VCaP (cell line): ENCODE measurements around the gene MRPL40.

ENCODE experiments used
- H3K27ac ChIP-seq: fragments of 450-650 bp; 2 replicates; pipeline ENCODE4 v1.5.1; 2017
- CTCF ChIP-seq: fragments of 450-650 bp; conservative IDR thresholded peaks from 2 replicates; pipeline ENCODE4 v1.5.1; 2017; ENCODE audit warnings: mild to moderate bottlenecking, moderate library complexity

The MRPL40 gene

DNA sequence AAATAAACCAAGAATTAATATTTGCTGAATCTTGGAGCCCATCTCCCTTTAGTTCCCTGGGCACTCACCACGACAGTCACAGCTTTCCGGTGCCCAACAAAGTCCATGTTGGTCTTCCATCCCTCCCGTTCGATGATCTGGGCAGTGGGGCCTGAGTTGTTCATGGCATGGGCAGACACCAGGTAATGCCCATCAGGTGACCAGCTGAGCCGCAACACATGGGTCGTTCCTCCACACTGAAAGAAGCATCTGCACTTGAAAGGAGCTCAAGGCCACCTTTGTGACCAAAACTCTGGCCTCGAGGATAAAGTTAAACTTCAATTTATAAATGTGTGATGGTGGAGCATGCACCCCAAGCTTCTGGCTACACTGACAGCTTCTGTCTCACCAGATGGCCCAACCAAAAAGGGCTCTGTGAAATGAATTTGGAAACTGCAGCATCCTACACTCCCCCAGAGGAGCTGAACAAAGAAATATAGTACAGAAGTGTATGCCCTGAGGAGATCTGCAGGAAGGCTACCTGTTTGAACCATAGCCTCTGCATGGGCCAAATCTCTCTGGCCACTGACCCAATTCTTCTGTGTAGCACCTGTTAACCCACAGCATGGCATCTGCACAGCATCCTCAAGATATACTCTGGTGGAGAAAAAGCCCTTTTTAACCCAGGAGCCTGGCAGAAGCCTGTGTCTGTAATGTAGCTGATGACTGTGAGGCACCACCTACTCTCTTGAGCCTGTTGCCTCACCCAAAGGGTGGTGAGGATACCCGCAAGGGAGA, 37.9 kb upstream of the MRPL40 start:
- H3K27ac ChIP-seq = no peak overlapping the region
- no peak for TF ChIP-seq CTCF

GRCh38 chr22:19395276-19395675, 37.1 kb upstream of the MRPL40 start:
- TF ChIP-seq CTCF = no peak
- H3K27ac ChIP-seq = no peak overlapping the region

DNA sequence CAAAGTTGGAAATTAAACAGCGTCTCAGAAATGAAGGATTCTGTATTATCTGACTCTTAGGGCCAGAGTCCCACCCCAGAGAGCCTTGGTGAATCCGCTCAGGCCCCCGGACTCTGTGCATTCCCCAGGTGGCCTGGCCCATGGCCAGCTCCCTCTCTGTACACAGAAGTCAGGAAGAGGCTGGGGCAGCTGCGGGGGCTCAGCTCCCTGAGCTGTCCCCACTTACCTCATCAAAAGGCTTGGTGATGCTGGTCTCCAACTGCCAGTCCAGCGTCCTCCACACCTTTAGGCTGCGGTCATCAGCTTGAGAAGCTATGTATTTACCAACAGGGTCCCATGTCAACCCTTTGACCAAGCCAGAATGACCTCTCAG, 35.8 kb upstream of the MRPL40 start:
- H3K27ac ChIP-seq = no peak overlapping the region
- TF ChIP-seq CTCF = no peak

DNA sequence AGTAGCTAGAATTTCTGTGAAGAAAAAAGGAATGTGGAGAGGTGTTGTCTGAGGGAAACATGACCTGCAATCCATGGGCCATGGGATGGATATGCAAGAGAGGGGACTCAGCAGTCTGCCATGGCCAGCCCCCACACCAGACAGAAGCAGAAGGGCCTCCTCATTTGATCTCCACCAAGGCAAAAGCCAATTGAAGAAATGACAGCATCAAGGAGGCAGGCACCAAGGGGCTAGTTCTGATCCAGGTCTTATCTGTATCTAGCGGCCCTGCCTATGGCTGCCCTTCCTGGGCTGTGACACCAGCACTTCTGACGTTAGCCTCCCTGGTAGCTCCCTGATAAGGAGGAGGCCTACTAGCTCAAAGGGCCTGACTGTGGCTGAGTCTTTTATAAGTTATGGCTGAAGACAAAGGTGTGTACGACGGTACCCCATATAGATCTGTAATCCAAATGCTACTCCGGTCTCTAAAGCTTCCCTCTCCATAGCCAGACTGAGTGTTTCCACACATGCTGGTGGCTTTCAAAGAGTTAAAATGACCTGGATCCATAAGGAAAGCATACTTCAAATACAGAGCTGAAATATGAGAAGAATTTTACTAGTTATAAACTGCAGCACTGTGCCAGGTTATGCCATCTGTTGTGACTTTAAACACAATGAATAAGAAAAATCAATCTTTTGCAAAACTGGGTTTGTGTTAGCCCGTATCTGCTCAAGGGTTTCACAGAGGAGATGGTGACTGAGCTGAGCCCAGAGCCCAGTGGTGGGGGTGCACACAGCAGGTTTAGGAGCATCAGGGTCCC, 35.2 kb upstream of the MRPL40 start:
- H3K27ac ChIP-seq = no peak overlapping the region
- no peak for TF ChIP-seq CTCF

DNA sequence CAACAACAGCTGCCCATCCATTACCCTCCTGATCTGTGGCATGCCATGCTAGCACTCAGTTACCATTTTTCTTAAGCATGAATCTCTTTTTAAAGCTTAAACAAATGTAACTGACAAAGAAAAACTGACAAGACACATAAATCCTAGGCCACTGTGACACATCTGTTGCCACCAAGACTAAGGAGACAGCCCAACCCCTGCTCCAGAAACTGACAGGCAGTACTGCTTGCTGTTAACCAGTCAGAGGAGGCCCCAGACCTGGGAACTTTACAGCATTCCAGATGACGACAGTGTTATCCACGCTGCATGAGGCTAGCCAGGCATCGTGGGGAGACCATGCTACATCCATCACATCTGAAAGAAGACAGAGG, 34.6 kb upstream of the MRPL40 start:
- no peak overlapping the region for H3K27ac ChIP-seq

DNA sequence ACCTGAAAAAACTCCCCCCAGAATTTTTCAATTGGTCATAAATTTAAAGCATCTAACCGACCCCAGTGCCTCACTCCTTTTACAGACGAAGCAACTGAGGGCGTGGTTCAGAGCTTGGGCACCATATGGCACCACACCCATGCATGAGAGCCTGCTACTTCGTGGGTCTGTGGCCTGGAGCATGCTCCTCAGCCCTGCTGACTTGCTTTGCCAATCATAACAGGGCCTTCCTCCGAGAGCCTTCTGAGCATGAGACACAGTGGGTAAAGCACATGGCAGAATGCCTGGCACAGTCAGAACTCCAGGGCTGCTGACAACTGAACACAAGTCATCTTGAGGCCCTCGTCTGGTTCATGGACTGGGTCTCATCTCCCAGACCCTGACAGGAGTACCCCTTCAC, 34.1 kb upstream of the MRPL40 start:
- no peak overlapping the region for H3K27ac ChIP-seq
- no peak for TF ChIP-seq CTCF

More for the DNA sequence above, 34.6 kb upstream of the MRPL40 start:
- TF ChIP-seq CTCF = no peak

DNA sequence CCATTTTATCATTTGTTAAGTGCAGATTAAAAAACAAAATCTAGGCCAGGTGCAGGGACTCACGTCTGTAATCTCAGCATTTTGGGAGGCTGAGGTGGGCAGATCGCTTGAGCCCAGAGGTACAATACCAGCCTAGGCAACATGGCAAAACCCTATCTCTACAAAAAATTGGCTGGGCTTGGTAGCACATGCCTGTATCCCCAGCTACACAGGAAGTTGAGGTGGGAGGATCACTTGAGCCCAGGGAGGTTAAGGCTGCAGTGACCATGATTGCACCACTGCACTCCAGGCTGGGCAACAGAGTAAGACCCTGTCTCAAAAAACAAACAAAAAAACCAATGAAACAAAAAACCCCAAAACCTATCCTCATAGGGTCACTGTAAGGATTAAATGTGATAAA, 33.7 kb upstream of the MRPL40 start:
- no peak overlapping the region for H3K27ac ChIP-seq
- no peak for TF ChIP-seq CTCF
